Mucosa of descending colon (tissue), 3 donors: Measurements from ENCODE around the gene KIAA0319L. TPM values are rescaled to one million over a fixed set of nuclear protein-coding genes. Genes with fewer than 3 reads are reported as not detected.
A peak's percentile ranks its signal among the peaks of the same experiment; 100 is the strongest.

Experiments
- ATAC-seq: fragments of 200-7000 bp; cut with Tn5 transposase; one replicate; pipeline ENCODE4 v1.9.1; 2020; ENCODE audit warnings: mild to moderate bottlenecking, moderate library complexity
- DNase-seq, 3 donors: peaks; one replicate each; pipeline ENCODE4 v3.0.0-alpha.2; 2020
- H3K36me3 ChIP-seq: fragments of 200-600 bp; one replicate; pipeline ENCODE4 v1.8.0; 2021; ENCODE audit warnings: low read depth, mild to moderate bottlenecking
- H3K4me1 ChIP-seq: fragments of 200-600 bp; one replicate; pipeline ENCODE4 v1.8.0; 2021; ENCODE audit warnings: low read depth, mild to moderate bottlenecking
- H3K4me3 ChIP-seq: fragments of 200-600 bp; one replicate; pipeline ENCODE4 v1.8.0; 2021; ENCODE audit warnings: mild to moderate bottlenecking
- H3K9me3 ChIP-seq: fragments of 200-600 bp; one replicate; pipeline ENCODE4 v1.8.0; 2021; ENCODE audit warnings: mild to moderate bottlenecking
- CTCF ChIP-seq: fragments of 200-600 bp; IDR thresholded peaks from one replicate; pipeline ENCODE4 v1.8.0; 2022; ENCODE audit warnings: antibody characterized with exemption, mild to moderate bottlenecking
- intact Hi-C, 2 donors: fragments of 100-400 bp; cut with DNase I in 1 of 2; cut with micrococcal nuclease in 1 of 2; formaldehyde crosslinking; loops; one replicate each; pipeline versions ENCODE4 v1.11.0 to v1.11.1; 2022; cut with DNase I, micrococcal nuclease
- total RNA-seq, 3 donors: library from RNA; stranded (reverse); fragmentation: NEBNext Ultra II Directional in 2 of 3; extraction: Animal tissue kit (Norgen Biotek cat#: 25700) in 2 of 3; gene quantifications; one replicate each; pipeline versions ENCODE4 v1.2.1 to v1.2.4, GENCODE V29; 2021 to 2023
- donor health status: DM: no; HTN: no; CAD: no; lungs with moderate emphysema.
- donor health status: DM: no; HTN: no; CAD: no.
- donor health status: DM: no; HTN: yes; CAD: no.

The KIAA0319L gene
- total RNA-seq, 3 donors from 2014 or later = 59.6 to 84.6 (median 75.7) TPM

- no peak overlapping the region for H3K4me3 ChIP-seq
- no peaks in the 10 kb centered on the region for H3K4me1 ChIP-seq
- ATAC-seq (no peak), DNase-seq (no peak)
- no peaks in the 10 kb centered on the region for H3K36me3 ChIP-seq
- TF ChIP-seq CTCF = no peak
- no peaks in the 10 kb centered on the region for H3K9me3 ChIP-seq
- intact Hi-C loops = no loop called here
Observed at GRCh38 chr1:35433714-35434113, 123.5 kb downstream of the KIAA0319L start.

GRCh38 chr1:35432231-35432630, 125.0 kb downstream of the KIAA0319L start:
- H3K9me3 ChIP-seq = no peaks in the 10 kb centered on the region
- H3K36me3 ChIP-seq = no peaks in the 10 kb centered on the region
- intact Hi-C loops = no loop called here
- H3K4me1 ChIP-seq = no peaks in the 10 kb centered on the region
- H3K4me3 ChIP-seq = no peak overlapping the region
- DNase-seq (no peak), ATAC-seq (no peak)
- no peak for TF ChIP-seq CTCF

GRCh38 chr1:35431173-35431599, 126.0 kb downstream of the KIAA0319L start:
- no peak overlapping the region for H3K4me3 ChIP-seq
- intact Hi-C loops = no loop called here
- DNase-seq (no peak), ATAC-seq (no peak)
- no peaks in the 10 kb centered on the region for H3K36me3 ChIP-seq
- no peaks in the 10 kb centered on the region for H3K4me1 ChIP-seq
- no peak for TF ChIP-seq CTCF
- no peaks in the 10 kb centered on the region for H3K9me3 ChIP-seq

GRCh38 chr1:35430762-35431161, 126.4 kb downstream of the KIAA0319L start:
- ATAC-seq = no peak
- Histone ChIP-seq H3K4me1 (no peaks in the 10 kb centered on the region), H3K9me3 (no peaks in the 10 kb centered on the region), H3K4me3 (no peak overlapping the region), H3K36me3 (no peaks in the 10 kb centered on the region)
- no peak for DNase-seq
- intact Hi-C loops = no loop called here
- no peak for TF ChIP-seq CTCF

- ATAC-seq (peak; percentile 68), DNase-seq (peak in 1 of 3 donors; percentile 18)
- no peak for TF ChIP-seq CTCF
- intact Hi-C loops = no loop called here
- no peaks in the 10 kb centered on the region for H3K36me3 ChIP-seq
- H3K4me1 ChIP-seq = no peaks in the 10 kb centered on the region
- no peaks in the 10 kb centered on the region for H3K9me3 ChIP-seq
- no peak overlapping the region for H3K4me3 ChIP-seq
Observed at GRCh38 chr1:35428360-35428759, 128.8 kb downstream of the KIAA0319L start.

GRCh38 chr1:35426097-35426586, 131.1 kb downstream of the KIAA0319L start:
- H3K4me3 ChIP-seq = no peak overlapping the region
- no peaks in the 10 kb centered on the region for H3K9me3 ChIP-seq
- H3K4me1 ChIP-seq = no peaks in the 10 kb centered on the region
- ATAC-seq (no peak), DNase-seq (no peak)
- no peaks in the 10 kb centered on the region for H3K36me3 ChIP-seq
- no peak for TF ChIP-seq CTCF
- intact Hi-C loops = no loop called here
